ENCODE results near the gene CA5B. TPM values are rescaled to one million over a fixed set of nuclear protein-coding genes. Genes with fewer than 3 reads are reported as not detected.

Gene CA5B
- total RNA-seq, result 2.8 and 7.4 TPM in 2 replicates
- polyA plus RNA-seq, result 11.6 and 16.3 TPM in 2 replicates
- 6.8 and 6.9 TPM in 2 replicates for polyA plus RNA-seq (2012)
- polyA minus RNA-seq (ENCODE audit: low replicate concordance), result 2.8 and 7.3 TPM in 2 replicates

GRCh38 chrX:15737959-15738902, at the start of gene CA5B:
CA5B (plus strand) TSS chrX:15738270; CDS start chrX:15750024, 11,754 bp downstream.
- H2AFZ ChIP-seq (ENCODE audit: low read length), result peak within 1 kb of the TSS; percentile 63
- no peaks in the 10 kb centered on the region for H3K36me3 ChIP-seq (ENCODE audit: control insufficient read depth, insufficient read depth, low read length)
- H3K27ac ChIP-seq (ENCODE audit: insufficient read depth, low read length), result no peak within 1 kb of the TSS

GRCh38 chrX:15694941-15695451, 43.1 kb upstream of the CA5B start:
- Histone ChIP-seq H3K9me3 (ENCODE audit: control insufficient read depth, insufficient read depth, low read depth, low read length) (no peaks in the 10 kb centered on the region), H3K79me2 (ENCODE audit: control insufficient read depth, insufficient read depth, low read length) (no peaks in the 10 kb centered on the region), H3K4me3 (replicated peaks in 1 of 4; ENCODE audit: control extremely low read depth in 1 of 4, insufficient read depth in 1 of 4, low read depth in 3 of 4, low read length in 4 of 4) (no peak overlapping the region), H3K27ac (ENCODE audit: insufficient read depth, low read length) (no peak overlapping the region), H3K4me2 (ENCODE audit: extremely low read depth, insufficient read depth, low read length) (no peak overlapping the region), H2AFZ (ENCODE audit: low read length) (no peak overlapping the region), H3K36me3 (ENCODE audit: control insufficient read depth, insufficient read depth, low read length) (no peaks in the 10 kb centered on the region), H3K9ac (ENCODE audit: insufficient read depth, low read length) (no peak overlapping the region), H3K27me3 (ENCODE audit: control insufficient read depth, insufficient read depth, low read length) (no peaks in the 10 kb centered on the region), H3K4me1 (ENCODE audit: control insufficient read depth, extremely low read depth, insufficient read depth, low read length) (no peaks in the 10 kb centered on the region), H4K20me1 (ENCODE audit: control insufficient read depth, extremely low read depth, insufficient read depth, low read length) (no peaks in the 10 kb centered on the region)
- TF ChIP-seq EZH2 (IDR thresholded peaks at IDR 0.05; ENCODE audit: low read length, missing control alignments), result no peak
- no peak for TF ChIP-seq CTCF (conservative IDR thresholded peaks at IDR 0.05 in 1 of 2, IDR thresholded peaks at IDR 0.05 in 1 of 2; ENCODE audit: low read depth in 1 of 2, low read length in 2 of 2)
- DNase-seq (ENCODE audit: low read depth in 2 of 2), result no peak

More at GRCh38 chrX:15737959-15738902, at the start of gene CA5B:
- H3K9ac ChIP-seq (ENCODE audit: insufficient read depth, low read length), result peak within 1 kb of the TSS; percentile 1
- TF ChIP-seq EZH2 (IDR thresholded peaks at IDR 0.05; ENCODE audit: low read length, missing control alignments) (no peak), CTCF (conservative IDR thresholded peaks at IDR 0.05 in 1 of 2, IDR thresholded peaks at IDR 0.05 in 1 of 2; ENCODE audit: low read depth in 1 of 2, low read length in 2 of 2) (no peak)
- H3K9me3 ChIP-seq (ENCODE audit: control insufficient read depth, insufficient read depth, low read depth, low read length), result no peaks in the 10 kb centered on the region
- H3K4me3 ChIP-seq (replicated peaks in 1 of 4; ENCODE audit: control extremely low read depth in 1 of 4, insufficient read depth in 1 of 4, low read depth in 3 of 4, low read length in 4 of 4), result peak within 1 kb of the TSS; percentile 34 to 58 (median 50)
- peak within 1 kb of the TSS; percentile 82 for H3K4me2 ChIP-seq (ENCODE audit: extremely low read depth, insufficient read depth, low read length)
- H3K79me2 ChIP-seq (ENCODE audit: control insufficient read depth, insufficient read depth, low read length), result no peaks in the 10 kb centered on the region
- DNase-seq (ENCODE audit: low read depth in 2 of 2), result peak; percentile 80 to 83
- H4K20me1 ChIP-seq (ENCODE audit: control insufficient read depth, extremely low read depth, insufficient read depth, low read length), result no peaks in the 10 kb centered on the region
- H3K4me1 ChIP-seq (ENCODE audit: control insufficient read depth, extremely low read depth, insufficient read depth, low read length), result no peaks in the 10 kb centered on the region
- H3K27me3 ChIP-seq (ENCODE audit: control insufficient read depth, insufficient read depth, low read length), result no peaks in the 10 kb centered on the region

- Histone ChIP-seq H3K9me3 (ENCODE audit: control insufficient read depth, insufficient read depth, low read depth, low read length) (no peaks in the 10 kb centered on the region), H3K9ac (ENCODE audit: insufficient read depth, low read length) (no peak overlapping the region), H3K4me2 (ENCODE audit: extremely low read depth, insufficient read depth, low read length) (no peak overlapping the region), H3K27me3 (ENCODE audit: control insufficient read depth, insufficient read depth, low read length) (no peaks in the 10 kb centered on the region), H4K20me1 (ENCODE audit: control insufficient read depth, extremely low read depth, insufficient read depth, low read length) (no peaks in the 10 kb centered on the region), H3K27ac (ENCODE audit: insufficient read depth, low read length) (no peak overlapping the region), H3K79me2 (ENCODE audit: control insufficient read depth, insufficient read depth, low read length) (no peaks in the 10 kb centered on the region), H3K4me3 (replicated peaks in 1 of 4; ENCODE audit: control extremely low read depth in 1 of 4, insufficient read depth in 1 of 4, low read depth in 3 of 4, low read length in 4 of 4) (no peak overlapping the region), H3K4me1 (ENCODE audit: control insufficient read depth, extremely low read depth, insufficient read depth, low read length) (no peaks in the 10 kb centered on the region), H2AFZ (ENCODE audit: low read length) (no peak overlapping the region), H3K36me3 (ENCODE audit: control insufficient read depth, insufficient read depth, low read length) (no peaks in the 10 kb centered on the region)
- DNase-seq (ENCODE audit: low read depth in 2 of 2), result no peak
- TF ChIP-seq CTCF (conservative IDR thresholded peaks at IDR 0.05 in 1 of 2, IDR thresholded peaks at IDR 0.05 in 1 of 2; ENCODE audit: low read depth in 1 of 2, low read length in 2 of 2), result no peak
- TF ChIP-seq EZH2 (IDR thresholded peaks at IDR 0.05; ENCODE audit: low read length, missing control alignments), result no peak
Measured at GRCh38 chrX:15696516-15696915, 41.6 kb upstream of the CA5B start.
